ENCODE measurements around the gene TLX1.
A peak's percentile ranks its signal among the peaks of the same experiment; 100 is the strongest.

Gene TLX1

DNA sequence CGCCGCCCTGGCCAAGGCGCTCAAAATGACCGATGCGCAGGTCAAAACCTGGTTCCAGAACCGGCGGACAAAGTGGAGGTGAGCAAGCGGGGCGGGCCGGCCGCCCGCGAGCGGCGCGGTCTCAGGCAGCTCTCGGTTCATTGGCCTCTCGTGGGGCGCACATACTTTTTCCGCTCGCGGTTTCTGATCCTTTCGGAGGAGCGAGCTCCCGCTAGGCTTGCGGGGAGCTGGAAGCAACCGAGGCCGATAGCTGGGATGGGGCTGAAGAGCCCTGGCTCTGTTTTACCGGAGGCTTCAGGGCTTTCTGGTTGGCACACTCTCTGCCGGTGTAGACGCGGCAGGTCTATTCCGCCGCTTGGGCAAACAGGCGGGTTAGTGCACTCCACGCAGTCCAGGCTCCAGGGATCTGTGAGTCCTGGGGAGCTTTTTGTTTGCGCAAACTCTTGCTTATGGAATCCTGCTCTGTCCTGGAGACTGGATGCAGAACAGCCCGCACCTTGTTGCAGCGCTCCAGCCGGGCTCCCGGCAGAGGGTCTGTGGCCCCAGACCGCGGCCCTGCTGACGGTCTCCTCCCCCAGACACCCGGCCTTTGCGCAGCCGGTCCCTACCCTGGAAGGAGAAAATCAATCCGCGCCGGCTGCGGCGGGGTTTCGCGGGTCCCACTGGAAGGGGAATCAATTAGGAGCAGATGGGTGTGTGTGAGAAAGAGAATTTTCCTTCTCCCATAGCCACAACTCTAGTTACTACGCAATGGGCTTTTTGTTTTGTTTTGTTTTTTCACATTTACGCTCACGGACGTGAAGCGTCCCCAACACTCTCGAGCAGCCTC lies 3.4 kb downstream of the TLX1 start:
- no peak for DNase-seq

DNA sequence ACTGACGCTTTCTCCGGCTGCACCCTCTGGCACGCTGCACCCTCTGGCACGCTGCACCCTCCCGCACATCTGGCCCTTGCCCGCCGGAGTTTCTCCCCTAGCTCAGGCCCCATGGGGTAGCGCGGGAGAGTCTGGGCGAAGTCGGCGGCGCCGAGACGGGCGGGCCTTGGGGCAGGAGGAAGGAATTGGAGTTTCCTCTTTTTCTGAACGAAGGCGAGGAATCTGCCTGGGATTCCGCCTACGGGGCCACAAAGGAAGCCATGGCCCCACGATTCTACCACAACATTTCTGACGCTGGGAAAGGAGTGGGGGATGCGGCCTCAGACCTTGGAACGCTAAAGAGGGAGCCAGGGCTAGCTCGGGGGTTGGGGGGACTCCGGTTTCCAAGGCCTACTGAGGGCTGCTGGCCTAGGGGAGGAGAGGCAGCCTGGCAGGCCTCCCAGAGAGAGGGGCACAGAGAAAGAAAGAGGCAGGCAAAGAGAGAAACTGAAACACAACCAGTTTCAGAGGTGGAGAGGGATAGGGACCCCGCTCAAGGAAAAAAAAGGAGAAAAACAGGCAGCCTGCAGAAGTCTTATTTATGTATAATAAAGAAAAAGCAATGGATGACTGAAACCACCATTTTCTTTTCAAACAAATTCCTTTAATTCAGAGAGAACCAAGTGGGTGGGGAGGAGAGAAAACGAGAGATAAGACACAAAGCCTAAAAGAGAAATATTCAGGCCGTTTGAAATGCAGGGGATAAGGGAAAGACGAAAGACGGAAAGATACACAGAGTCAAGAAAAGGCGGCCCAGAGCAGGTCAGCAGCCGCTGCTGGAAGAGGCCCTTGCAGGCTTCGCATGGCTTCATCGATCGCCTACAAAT lies 4.3 kb downstream of the TLX1 start:
- no peak for DNase-seq

DNA sequence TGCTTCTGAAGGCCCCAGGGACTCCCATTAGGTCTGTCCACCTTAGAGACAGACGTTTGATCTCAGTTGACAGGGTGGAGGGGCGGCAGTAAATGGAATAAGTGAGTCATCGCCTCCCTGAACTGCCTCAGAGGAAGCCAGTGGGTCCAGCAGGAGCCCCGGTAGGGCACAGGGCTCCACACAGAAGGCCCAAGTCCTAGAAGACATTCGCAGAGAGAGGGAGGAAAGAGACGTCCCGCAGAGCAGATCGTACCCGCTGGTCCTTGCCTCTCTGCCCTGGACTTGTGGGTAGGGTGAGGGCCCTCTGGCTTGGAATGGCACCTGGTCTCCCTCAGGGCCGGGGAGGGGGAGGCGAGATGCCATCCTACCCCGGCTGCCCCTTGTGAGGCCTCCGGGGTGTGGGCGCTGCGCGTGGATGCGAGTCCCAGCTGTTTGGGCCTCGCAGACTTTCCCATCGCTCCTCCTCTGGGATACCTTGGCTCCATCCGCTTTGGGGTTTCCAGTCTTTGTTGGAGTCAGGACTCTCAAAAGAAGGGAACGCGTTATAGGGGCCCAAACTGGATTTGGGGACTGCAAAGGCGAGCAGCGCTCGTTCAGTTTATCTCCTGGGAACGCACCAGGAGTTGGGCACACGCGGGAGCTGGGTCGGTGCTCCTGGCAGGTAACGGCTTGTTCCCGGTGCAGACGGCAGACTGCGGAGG lies 5.1 kb downstream of the TLX1 start:
- DNase-seq: no peak

DNA sequence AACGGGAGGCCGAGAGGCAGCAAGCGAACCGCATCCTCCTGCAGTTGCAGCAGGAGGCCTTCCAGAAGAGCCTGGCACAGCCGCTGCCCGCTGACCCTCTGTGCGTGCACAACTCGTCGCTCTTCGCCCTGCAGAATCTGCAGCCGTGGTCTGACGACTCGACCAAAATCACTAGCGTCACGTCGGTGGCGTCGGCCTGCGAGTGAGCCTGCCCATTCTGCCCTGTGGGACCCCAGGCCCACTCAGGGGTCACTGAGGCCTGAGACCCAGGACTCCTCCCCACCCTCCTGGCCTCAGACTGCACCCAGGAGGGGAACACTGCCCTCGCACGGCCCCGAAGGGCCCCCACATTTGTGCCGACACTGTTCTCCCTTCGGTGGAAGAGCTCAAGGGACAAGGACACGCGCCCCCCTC lies 5.6 kb downstream of the TLX1 start:
- no peak for DNase-seq

DNA sequence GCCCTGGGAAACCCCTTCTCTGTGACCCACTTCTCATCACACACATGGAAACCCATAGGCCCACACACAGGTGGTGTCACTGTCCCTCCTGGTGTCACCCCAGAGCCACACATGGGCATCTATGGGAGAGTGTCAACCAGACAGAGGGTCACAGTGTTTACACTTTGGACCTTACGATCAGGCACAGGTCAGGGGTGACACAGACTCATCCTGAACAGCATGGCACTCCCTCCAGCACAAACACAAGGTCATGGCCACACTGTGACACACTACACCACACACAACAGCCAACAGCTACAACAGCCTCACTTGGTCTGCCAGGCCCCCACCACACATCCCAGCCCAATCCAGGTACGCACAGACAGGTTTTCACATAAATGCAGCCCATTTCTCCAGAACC lies 6.2 kb downstream of the TLX1 start:
- DNase-seq: no peak

DNA sequence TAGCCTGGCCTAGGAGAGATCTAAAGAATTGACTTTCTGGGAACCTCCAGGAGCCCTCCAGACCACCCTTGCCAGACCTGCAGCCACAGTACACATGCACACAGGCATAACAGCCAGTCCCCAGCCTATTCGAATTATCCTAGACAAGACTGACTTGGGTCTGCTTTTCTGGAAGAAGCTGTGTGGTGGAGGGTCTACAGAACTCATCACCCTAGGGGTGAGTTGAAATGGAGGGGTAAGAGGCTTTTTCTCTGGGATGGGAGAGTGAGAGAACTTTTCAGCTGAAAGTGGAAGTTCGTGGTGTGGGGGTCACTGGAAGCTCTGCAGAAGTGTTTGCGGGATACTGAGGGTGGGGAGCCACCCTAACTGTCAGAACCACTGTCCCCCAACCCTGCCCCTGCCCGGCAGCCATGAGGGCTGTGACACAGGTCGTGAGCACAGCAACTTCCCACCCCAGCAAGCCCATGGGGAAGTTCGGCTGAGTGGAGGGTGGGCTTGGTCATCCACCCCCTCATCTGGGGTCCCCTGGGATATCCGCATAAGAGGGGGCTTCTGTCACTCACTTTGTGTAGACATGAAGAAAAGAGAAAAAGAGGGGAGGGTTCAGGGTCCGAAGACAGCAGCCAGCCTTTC lies 7.8 kb downstream of the TLX1 start:
- no peak for DNase-seq

DNA sequence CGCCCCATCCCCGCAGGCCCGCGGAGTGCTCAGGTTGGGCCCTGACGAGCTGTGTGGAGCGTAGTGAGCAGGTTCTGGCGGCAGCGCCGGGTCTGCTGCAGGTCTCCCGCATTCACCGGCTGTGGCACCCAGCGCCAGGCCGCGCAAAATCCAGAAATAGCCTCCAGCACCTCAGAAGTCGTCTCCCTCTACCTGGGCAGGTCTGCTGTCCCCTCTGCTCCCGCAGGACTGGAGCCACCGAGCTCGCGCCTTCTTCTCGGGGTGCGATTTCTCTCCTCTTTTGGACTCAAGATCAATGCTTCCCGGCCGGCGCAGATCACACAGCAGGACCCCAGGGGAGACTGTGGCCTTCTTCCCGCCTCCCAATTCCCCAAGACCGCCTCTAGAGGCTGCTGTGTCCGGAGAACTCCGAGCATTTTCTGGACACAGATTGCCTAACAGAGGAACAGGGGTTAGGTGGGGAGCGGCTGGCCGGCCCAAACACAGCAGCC lies 8.4 kb downstream of the TLX1 start:
- no peak for DNase-seq

DNA sequence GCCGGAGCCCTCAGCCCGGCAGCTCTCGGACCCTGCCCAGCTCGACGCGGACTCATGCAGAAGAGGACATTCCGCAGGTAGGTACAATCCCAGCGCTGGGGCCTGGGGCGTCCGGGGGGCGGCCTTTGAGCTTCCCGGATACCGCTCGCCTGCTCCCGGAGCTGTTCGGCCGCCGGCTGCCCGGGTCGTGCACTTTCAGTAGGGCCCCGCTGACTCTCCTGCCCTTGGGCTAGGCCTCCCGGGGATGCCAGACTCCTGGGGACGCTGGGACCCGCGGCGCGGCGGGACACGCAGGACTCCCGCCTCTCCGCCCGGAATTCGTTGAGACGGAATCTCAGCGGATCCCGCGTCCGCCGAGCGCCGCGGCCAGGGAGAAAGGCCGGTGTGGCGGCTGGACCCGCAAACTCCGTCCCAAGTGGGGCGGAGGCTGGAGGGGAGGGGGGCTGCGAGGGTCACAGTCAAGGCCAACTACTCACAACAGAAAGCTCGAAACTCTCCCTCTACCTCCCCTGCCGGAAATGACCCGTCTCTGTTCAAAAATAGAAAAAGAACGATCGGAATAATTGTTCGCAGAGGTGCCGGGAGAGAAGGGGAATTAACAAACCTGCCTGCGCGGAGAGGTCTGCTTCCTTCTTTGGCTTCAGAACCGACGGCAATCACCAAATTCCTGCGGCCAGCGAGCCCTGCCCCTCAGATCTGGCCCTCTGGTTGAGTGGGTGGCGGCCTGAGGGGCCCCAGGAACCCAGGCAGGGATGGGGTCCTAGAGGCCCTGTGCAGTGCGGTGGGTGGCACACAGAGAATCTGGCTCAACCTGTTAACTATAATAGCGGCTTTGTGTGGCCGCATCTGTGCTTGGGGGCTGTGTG lies 9.2 kb downstream of the TLX1 start:
- DNase-seq: no peak

DNA sequence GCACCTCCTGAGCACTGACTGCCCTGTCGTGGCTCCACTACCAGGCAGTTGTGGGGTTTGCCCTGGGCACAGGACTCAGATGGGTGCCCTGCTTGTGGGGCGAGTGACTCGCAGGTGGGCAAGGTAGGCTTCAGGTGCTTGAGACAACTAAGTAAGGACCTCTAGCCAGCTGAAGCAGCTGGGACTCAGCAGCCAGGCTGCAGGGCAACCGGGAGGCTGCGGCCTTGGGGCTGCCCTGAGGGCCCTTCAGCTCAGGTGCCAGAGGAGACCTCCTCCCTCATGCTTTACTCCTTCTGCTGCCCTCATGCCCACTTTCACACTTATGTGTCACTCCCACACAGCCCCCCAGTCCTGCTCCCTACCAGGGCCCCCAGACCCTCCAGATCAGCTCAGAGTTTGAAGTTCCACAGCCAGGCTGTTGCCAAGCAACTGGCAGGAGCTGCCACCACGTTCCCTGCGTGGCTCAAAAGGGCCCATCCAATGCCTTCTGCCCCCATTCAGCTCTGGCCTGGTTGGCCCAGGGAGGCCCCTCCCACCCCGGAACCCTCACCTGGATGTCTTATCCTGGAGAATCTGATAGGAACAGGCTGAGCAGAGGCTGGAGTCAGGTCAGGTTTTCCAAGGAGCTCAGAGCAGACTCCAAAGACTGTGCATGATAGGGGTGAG lies 10.0 kb downstream of the TLX1 start:
- DNase-seq: no peak

DNA sequence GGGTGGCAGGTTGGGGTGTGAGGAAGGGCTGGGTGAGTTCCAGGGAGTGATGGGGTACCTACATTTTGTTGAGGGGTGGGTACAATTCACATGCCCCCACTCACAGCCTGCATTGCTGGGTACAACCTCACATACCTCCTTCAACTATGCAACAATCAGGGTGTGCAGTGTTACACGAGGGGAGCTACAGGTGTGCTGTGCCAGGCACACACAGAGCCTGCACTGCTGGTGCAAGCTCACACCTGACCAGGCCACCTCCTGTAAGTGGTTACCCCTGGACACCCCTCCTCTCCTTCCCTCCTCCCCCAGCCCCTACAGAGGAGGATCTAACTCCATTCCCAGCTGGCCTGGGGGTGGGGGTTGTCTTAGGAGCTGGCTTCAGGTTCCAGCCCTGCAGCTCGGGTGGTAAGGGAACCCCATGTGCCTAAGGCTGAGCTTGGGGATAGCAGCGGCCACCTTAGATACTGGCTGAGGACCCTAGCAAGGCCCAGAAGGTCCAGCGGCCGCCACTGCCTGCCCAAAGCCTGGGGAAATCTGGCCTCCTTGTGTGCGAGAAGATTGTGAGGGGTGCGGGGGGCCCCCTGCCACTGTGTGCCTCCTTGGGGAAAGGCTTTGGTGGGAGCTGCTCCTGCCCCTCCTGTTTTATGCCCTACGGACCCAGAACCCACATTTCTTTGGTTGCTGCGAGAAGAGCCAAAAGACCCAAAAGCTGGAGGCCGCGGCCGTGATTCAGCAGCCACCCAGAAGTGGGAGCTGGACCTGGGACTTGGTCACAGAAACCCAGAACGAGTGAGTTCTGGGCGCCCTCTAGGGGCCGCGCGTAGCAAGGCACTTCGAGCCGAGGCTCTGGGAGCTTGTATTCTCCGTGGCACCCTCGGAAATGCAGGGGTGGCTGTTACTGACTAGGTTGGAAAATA lies 10.8 kb downstream of the TLX1 start:
- peak; percentile 81 for DNase-seq

DNA sequence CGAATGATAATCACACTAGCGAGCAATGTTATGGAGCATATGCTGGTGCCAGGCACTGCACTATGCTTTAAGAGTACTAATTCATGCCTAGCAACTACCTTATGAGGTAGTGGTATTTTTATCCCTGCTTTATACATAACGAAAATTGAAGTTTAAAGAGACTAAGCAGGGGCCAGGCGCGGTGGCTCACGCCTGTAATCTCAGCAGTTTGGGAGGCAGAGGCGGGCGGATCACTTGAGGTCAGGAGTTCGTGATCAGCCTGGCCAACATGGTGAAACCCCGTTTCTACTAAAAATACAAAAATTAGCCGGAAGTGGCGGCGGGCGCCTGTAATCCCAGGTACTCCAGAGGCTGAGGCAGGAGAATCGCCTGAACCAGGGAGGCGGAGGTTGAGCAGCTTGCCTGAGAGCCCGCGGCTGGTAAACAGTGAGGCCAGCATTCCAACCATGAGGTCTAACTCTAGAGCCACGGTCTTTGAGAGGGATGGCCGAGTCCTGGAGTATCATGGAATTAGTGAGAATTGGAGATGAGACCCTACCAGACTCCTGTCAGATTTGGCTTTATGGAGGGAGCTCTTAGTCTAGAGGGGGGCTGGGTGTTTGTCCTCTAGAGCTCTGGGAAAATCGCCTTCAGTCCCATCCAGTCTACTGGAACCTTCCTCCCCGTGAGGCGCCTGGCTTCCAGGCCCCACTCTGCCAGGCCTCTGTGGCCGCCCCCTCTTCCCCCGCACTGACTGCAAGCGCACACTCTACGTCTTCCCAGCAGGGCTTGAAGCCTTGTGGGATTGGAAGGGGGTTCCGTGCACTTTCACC lies 11.6 kb downstream of the TLX1 start:
- DNase-seq: no peak

DNA sequence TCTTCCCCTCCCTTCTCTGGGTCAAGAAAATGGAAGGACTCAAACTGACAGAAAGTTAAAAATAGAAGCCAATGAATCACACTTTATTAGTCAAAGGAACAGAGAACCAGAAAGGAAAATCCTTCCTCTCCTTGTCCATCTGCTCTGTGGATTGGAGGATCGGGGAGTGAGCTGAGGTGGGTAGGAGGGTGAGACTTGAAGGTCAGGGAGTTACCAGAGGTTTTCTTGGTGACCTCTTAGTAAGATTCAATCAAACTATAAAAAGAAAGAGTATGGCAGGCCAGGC lies 12.2 kb downstream of the TLX1 start:
- DNase-seq: no peak

DNA sequence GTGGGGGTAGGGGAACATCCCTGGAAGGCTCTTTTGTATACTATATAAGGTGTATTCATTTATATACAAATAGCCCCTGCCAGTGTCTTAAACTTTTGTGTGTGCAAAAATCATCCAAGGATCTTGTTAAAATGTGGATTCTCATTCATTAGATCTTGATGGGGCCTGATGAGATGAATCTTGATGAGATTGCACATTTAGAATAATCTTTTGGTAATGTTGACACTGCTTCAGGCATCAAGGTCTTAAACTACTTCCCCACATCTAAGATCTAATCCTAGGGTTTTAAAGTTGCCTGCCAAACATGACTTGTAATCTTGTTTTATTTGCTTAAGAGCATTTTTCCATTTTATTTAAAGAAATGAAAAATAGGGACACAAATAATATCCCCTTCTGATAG lies 13.0 kb downstream of the TLX1 start:
- no peak for DNase-seq

DNA sequence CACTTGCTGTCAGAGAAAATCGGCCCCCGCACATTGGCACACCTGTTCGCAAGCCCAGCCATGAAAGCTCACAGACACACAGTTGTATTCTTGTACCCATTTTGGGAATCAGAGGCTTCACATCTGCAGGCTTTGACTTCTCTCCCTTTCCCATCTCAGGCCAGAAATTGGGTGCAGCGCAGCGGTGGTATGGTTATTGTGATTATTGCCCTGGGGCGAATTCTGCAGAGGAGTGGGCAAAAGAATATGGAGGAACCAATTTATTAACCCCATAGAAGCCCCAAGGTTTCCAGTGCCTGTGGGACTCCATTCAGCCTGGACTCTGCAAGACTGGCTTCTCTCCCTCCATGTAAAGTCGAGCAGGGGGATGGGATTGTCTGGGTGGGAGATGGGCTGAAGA lies 14.0 kb downstream of the TLX1 start:
- no peak for DNase-seq

DNA sequence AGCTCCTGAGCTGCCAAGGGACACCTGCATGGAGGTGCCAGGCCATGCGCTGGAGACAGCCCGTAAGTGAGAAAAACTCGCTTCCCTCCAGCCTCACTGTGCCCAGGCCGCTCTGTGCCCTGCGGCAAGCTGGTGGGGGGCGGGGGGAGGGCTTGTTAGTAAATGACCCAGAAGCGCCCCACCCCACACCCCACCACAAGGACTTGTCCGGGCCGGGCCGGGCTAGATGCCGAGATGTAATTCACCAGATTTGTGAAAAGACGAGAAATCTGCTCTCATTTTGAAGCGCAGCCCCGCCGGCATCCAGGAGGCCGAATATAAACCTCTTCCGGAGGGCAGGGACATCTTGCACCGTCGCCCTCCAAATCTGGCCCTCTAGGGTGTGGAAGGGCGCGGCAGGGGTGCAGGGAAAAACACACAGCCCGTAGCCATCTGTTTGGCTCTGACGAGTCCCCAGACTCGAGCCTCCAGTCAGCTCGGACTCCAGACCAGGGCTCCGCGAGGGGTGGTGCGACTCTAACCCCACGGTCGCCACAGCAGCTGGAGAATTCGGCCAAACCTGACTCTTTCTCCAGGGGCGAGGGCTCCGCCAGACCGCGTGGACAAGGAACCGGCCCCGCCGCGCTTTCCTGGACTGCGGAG lies 14.8 kb downstream of the TLX1 start:
- no peak for DNase-seq

DNA sequence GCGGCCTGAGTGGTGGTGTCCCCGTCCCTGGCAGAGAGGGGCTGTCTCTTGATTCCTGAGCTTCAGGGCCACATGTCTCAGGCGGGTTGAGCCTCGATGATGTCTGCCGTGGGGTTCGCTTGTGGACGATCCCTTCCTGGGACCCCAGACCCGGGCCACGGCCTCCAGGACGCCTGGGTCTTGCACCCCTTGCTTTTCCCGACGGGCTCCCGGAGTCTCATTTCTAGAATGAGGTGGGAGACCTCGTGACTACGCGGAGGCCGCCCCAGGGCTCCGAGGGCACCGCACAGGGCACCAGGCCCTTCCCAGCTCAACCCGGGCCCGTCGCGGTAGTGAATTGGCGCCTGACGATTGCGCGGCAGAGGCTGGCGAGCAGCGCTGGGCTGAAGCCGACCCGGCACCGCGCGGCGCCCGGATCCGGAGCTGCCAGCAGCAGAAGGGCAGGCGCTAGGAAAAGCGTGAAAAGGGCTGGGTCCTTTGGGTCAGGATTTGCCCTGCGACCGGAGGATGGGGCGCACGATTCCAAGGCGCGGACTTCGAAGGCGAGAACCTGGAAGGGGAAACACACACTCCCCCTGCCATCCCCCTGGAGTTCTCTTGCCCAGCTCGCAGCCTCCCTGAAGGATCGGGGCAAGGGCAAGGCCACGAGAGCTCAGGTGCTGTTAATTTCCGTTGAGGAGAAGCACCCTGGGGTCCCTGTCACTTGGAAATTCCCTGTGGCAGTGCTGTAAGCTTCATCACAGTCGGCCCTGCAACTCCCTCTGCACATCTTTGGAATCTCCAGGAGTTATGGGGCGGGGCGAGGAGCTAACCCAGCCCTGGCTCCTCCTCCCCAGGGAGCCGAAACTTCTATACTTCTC lies 15.5 kb downstream of the TLX1 start:
- DNase-seq: no peak

DNA sequence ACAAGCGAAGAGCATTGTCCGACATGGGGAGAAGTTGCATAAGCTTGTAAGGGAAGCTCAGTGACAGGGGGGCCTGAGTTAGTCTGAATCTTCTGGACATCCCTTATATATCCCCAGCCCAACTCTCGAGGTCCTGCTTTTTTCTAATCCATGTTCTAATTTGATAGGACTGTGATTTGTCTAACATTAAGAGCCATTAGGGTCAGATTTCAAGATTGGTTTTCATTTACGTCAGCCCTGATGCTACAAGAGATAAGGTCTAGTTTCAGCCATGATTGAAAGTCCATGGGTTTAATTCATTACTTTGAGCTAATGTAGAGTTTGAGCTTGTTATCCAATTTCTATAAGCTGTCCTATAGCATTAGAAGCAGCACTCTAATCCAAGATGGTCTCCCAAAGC lies 20.3 kb downstream of the TLX1 start:
- no peak for DNase-seq

DNA sequence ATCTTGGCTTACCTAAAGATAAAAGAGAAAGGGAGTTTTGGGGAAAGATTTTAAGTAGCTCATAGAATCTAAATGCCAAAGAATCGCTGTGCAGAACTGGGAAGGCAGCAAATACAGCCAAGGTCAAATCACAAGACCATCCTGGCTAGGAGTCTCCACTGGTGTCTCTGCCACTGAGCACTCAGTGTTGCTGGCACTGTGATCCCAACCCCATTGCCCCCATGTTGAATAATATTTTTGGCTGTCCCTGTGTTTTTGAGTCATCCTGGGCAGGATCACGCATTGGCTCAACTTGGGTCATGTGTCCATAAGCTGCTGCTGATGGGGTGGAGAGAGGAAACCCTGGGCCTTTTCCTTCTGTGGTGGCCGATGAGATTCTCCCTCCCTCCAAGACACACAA lies 21.2 kb downstream of the TLX1 start:
- no peak for DNase-seq

All from stimulated activated CD4-positive, alpha-beta T cell treated with anti-CD3 and anti-CD28 coated beads, Interleukin-1b, Interleukin-23, amount 100 ng/mL, for 48 hours (primary cell).